Neural progenitor cell (in vitro differentiated cells): ENCODE data around the gene BIRC6. TPM values are rescaled to one million over a fixed set of nuclear protein-coding genes. Genes with fewer than 3 reads are reported as not detected.

Experiments used
- DNase-seq: peaks from one replicate; pipeline ENCODE4 v3.0.0-alpha.2; 2016; ENCODE audit warnings: low spot score
- H2AFZ ChIP-seq: fragments of 200-600 bp; sonication (generic); replicated peaks from 2 replicates; pipeline ENCODE4 v1.6.1; 2016; ENCODE audit warnings: antibody characterized with exemption
- H3F3A ChIP-seq: fragments of 200-600 bp; sonication (generic); 2 replicates; pipeline ENCODE4 v1.6.1; 2016; ENCODE audit warnings: antibody characterized with exemption, low read depth
- H3K27ac ChIP-seq: fragments of 200-600 bp; sonication (generic); 2 replicates; pipeline ENCODE4 v1.5.1; 2016; ENCODE audit warnings: mild to moderate bottlenecking
- H3K27me3 ChIP-seq: fragments of 200-600 bp; sonication (generic); 2 replicates; pipeline ENCODE4 v1.6.1; 2016; ENCODE audit warnings: mild to moderate bottlenecking, moderate library complexity
- H3K36me3 ChIP-seq: fragments of 200-600 bp; sonication (generic); 2 replicates; pipeline ENCODE4 v1.5.1; 2016
- H3K4me1 ChIP-seq: fragments of 200-600 bp; sonication (generic); 2 replicates; pipeline ENCODE4 v1.6.1; 2016; ENCODE audit warnings: mixed run types
- H3K4me2 ChIP-seq: fragments of 200-600 bp; sonication (generic); 2 replicates; pipeline ENCODE4 v1.6.1; 2016
- H3K4me3 ChIP-seq: fragments of 200-600 bp; sonication (generic); 2 replicates; pipeline ENCODE4 v1.5.1; 2016
- H3K79me2 ChIP-seq: fragments of 200-600 bp; sonication (generic); 2 replicates; pipeline ENCODE4 v1.6.1; 2016; ENCODE audit warnings: low read depth
- H3K9ac ChIP-seq: fragments of 200-600 bp; sonication (generic); 2 replicates; pipeline ENCODE4 v1.6.1; 2016
- H3K9me3 ChIP-seq: fragments of 200-600 bp; sonication (generic); 2 replicates; pipeline ENCODE4 v1.5.1; 2016; ENCODE audit warnings: low read depth
- H4K20me1 ChIP-seq: fragments of 200-600 bp; sonication (generic); 2 replicates; pipeline ENCODE4 v1.6.1; 2016; ENCODE audit warnings: low read depth
- H3K27ac Mint-ChIP-seq: 3 replicates; pipeline ENCODE4 v1.8.0; 2021; ENCODE audit warnings: mixed read lengths
- H3K27me3 Mint-ChIP-seq: 2 replicates; pipeline ENCODE4 v1.8.0; 2022; ENCODE audit warnings: low read depth, mild to moderate bottlenecking, inconsistent platforms, moderate library complexity, mixed read lengths; ENCODE audit not compliant: insufficient read depth
- H3K36me3 Mint-ChIP-seq: 3 replicates; pipeline ENCODE4 v1.8.0; 2021; ENCODE audit warnings: mixed read lengths
- H3K4me1 Mint-ChIP-seq: 3 replicates; pipeline ENCODE4 v1.8.0; 2021; ENCODE audit warnings: mixed read lengths
- H3K4me3 Mint-ChIP-seq: 3 replicates; pipeline ENCODE4 v1.8.0; 2021; ENCODE audit warnings: mild to moderate bottlenecking, moderate library complexity, mixed read lengths
- H3K9me3 Mint-ChIP-seq: 3 replicates; pipeline ENCODE4 v1.8.0; 2020; ENCODE audit warnings: mixed read lengths
- EZH2 ChIP-seq: fragments of 200-600 bp; sonication (generic); IDR thresholded peaks from 2 replicates; pipeline ENCODE4 v1.6.1; 2017; ENCODE audit warnings: antibody characterized with exemption, mild to moderate bottlenecking, moderate library complexity
- EZH2phosphoT487 ChIP-seq: fragments of 200-600 bp; sonication (generic); IDR thresholded peaks from 2 replicates; pipeline ENCODE4 v1.6.1; 2017; ENCODE audit warnings: antibody characterized with exemption
- total RNA-seq: library from RNA; depleted of rRNA; stranded (reverse); fragments of >200 nt; gene quantifications from 2 replicates; pipeline ENCODE4 v1.2.3, GENCODE V29; 2015; ENCODE audit warnings: low replicate concordance
- TF ChIP-seq, protein P1 (sequence below): fragments of 200-600 bp; sonication (generic); IDR thresholded peaks from 2 replicates; pipeline ENCODE4 v1.5.1; 2017; ENCODE audit warnings: antibody characterized with exemption, mild to moderate bottlenecking

Gene BIRC6
- total RNA-seq, 1 donor from 2014 or later = 105 TPM

DNA sequence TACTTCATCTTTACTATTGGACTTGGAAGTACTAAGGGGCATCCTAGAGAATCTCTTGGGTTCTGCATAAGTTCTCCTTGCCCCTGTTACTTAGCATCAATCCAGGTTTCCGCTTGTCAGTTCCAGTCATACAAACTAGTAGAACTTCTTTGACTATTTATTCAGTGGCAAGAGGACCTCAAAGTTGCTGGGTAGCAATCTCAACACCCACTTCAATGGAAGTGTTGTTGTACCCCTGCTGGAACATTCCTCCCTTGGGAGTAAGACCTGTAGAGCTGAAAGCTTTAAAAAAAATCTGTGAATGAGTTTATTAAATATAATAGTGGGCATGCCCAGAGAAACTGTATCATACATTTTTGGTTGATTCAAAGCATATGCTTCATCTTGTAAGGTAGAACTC lies 27.0 kb downstream of the BIRC6 start:
- H4K20me1 ChIP-seq = peaks cover 6% of the 10 kb centered on the region
- no peak overlapping the region for H3K4me2 ChIP-seq
- H3F3A ChIP-seq = no peaks in the 10 kb centered on the region
- H3K4me1 ChIP-seq = no peaks in the 10 kb centered on the region
- no peak for TF ChIP-seq EZH2
- TF ChIP-seq, protein P1, sequence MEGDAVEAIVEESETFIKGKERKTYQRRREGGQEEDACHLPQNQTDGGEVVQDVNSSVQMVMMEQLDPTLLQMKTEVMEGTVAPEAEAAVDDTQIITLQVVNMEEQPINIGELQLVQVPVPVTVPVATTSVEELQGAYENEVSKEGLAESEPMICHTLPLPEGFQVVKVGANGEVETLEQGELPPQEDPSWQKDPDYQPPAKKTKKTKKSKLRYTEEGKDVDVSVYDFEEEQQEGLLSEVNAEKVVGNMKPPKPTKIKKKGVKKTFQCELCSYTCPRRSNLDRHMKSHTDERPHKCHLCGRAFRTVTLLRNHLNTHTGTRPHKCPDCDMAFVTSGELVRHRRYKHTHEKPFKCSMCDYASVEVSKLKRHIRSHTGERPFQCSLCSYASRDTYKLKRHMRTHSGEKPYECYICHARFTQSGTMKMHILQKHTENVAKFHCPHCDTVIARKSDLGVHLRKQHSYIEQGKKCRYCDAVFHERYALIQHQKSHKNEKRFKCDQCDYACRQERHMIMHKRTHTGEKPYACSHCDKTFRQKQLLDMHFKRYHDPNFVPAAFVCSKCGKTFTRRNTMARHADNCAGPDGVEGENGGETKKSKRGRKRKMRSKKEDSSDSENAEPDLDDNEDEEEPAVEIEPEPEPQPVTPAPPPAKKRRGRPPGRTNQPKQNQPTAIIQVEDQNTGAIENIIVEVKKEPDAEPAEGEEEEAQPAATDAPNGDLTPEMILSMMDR = no peak
- no peak for TF ChIP-seq EZH2phosphoT487
- Mint-ChIP-seq H3K9me3 (no peaks in the 10 kb centered on the region), H3K36me3 (peaks cover 20% of the 10 kb centered on the region), H3K4me1 (no peaks in the 10 kb centered on the region), H3K27me3 (no peaks in the 10 kb centered on the region), H3K27ac (no peak overlapping the region), H3K4me3 (no peak overlapping the region)
- no peaks in the 10 kb centered on the region for H3K9me3 ChIP-seq
- no peaks in the 10 kb centered on the region for H3K27me3 ChIP-seq
- no peak overlapping the region for H3K4me3 ChIP-seq
- peaks cover 62% of the 10 kb centered on the region for H3K79me2 ChIP-seq
- no peak for DNase-seq
- no peak overlapping the region for H2AFZ ChIP-seq
- H3K27ac ChIP-seq = no peak overlapping the region
- peaks cover 7% of the 10 kb centered on the region for H3K36me3 ChIP-seq
- no peak overlapping the region for H3K9ac ChIP-seq

- Histone ChIP-seq H3K27me3 (no peaks in the 10 kb centered on the region), H4K20me1 (peaks cover 6% of the 10 kb centered on the region), H3K36me3 (peaks cover 8% of the 10 kb centered on the region), H3K4me1 (no peaks in the 10 kb centered on the region), H3K4me3 (no peak overlapping the region), H3K9me3 (no peaks in the 10 kb centered on the region), H3K4me2 (no peak overlapping the region), H3K27ac (no peak overlapping the region), H3K9ac (no peak overlapping the region), H2AFZ (no peak overlapping the region), H3F3A (no peaks in the 10 kb centered on the region), H3K79me2 (peaks cover 55% of the 10 kb centered on the region)
- DNase-seq = no peak
- H3K36me3 Mint-ChIP-seq = peaks cover 20% of the 10 kb centered on the region
- TF ChIP-seq EZH2phosphoT487 = no peak
- TF ChIP-seq, protein P1 = no peak
- TF ChIP-seq EZH2 = no peak
- no peak overlapping the region for H3K4me3 Mint-ChIP-seq
- H3K4me1 Mint-ChIP-seq = no peaks in the 10 kb centered on the region
- no peaks in the 10 kb centered on the region for H3K27me3 Mint-ChIP-seq
- no peaks in the 10 kb centered on the region for H3K9me3 Mint-ChIP-seq
- no peak overlapping the region for H3K27ac Mint-ChIP-seq
Observed at GRCh38 chr2:32384529-32384928, 27.7 kb downstream of the BIRC6 start.

GRCh38 chr2:32386739-32387138 lies 29.9 kb downstream of the BIRC6 start:
- H3K4me2 ChIP-seq = no peak overlapping the region
- Mint-ChIP-seq H3K4me3 (no peak overlapping the region), H3K27ac (no peak overlapping the region), H3K4me1 (no peaks in the 10 kb centered on the region), H3K9me3 (no peaks in the 10 kb centered on the region), H3K36me3 (peaks cover 18% of the 10 kb centered on the region), H3K27me3 (no peaks in the 10 kb centered on the region)
- H3K27me3 ChIP-seq = no peaks in the 10 kb centered on the region
- peaks cover 6% of the 10 kb centered on the region for H4K20me1 ChIP-seq
- no peak overlapping the region for H3K27ac ChIP-seq
- no peaks in the 10 kb centered on the region for H3K9me3 ChIP-seq
- H3K9ac ChIP-seq = no peak overlapping the region
- no peaks in the 10 kb centered on the region for H3K4me1 ChIP-seq
- H3K36me3 ChIP-seq = peaks cover 12% of the 10 kb centered on the region
- DNase-seq = no peak
- TF ChIP-seq EZH2 (no peak), EZH2phosphoT487 (no peak)
- TF ChIP-seq, protein P1 = no peak
- no peaks in the 10 kb centered on the region for H3F3A ChIP-seq
- H3K79me2 ChIP-seq = peaks cover 37% of the 10 kb centered on the region
- no peak overlapping the region for H3K4me3 ChIP-seq
- H2AFZ ChIP-seq = no peak overlapping the region
